ENCODE results near the gene C1S. TPM values are rescaled to one million over a fixed set of nuclear protein-coding genes. Genes with fewer than 3 reads are reported as not detected.
A peak's percentile ranks its signal among the peaks of the same experiment; 100 is the strongest.

C1S gene
- total and polyA plus RNA-seq, 9 of the 15 experiments (the other 6 are each of a cell fraction or from before 2014, with no cell fraction given): 0.08 to 0.84 (median 0.27) TPM

GRCh38 chr12:7061138-7061537, 620 bp downstream of the C1S start:
- in situ Hi-C loops (cut with MboI): no loop called here
- Histone ChIP-seq H3K9me1 (ENCODE audit: control insufficient read depth, insufficient read depth, low read length) (no peaks in the 10 kb centered on the region), H3K4me1 (replicated peaks in 1 of 2; ENCODE audit: control insufficient read depth in 2 of 2, insufficient read depth in 2 of 2, low read length in 2 of 2) (peaks cover 11 to 18% of the 10 kb centered on the region in 2 experiments; a peak in 3 of 5 replicates), H4K20me1 (replicated peaks; ENCODE audit: control insufficient read depth, insufficient read depth, low read length) (no peaks in the 10 kb centered on the region), H3K79me2 (ENCODE audit: control insufficient read depth, insufficient read depth, low read length) (no peaks in the 10 kb centered on the region), H2AFZ (ENCODE audit: low read depth, low read length) (0 out of 2 replicates have a peak overlapping the region, but pooled peaks have one; percentile 42), H3K4me3 (no peak overlapping the region), H3K27me3 (ENCODE audit: control insufficient read depth in 2 of 2, insufficient read depth in 2 of 2, low read length in 2 of 2) (no peaks in the 10 kb centered on the region), H3K9me3 (replicated peaks; ENCODE audit: control insufficient read depth, insufficient read depth, low read depth, low read length) (no peaks in the 10 kb centered on the region), H3K36me3 (ENCODE audit: control insufficient read depth, insufficient read depth, low read length) (no peaks in the 10 kb centered on the region), H3K4me2 (ENCODE audit: insufficient read depth, low read length) (no peak overlapping the region), H3K27ac (ENCODE audit: extremely low read depth, low read depth, low read length) (no peak overlapping the region), H3K9ac (ENCODE audit: insufficient read depth in 1 of 2, low read depth in 2 of 2, low read length in 2 of 2) (no peak overlapping the region)
- ChIA-PET CTCF (ENCODE audit: low intra/inter-chr PET ratio) (interaction anchor here (0.6 to 2.1 kb wide), 6 partner anchors 31 to 83 kb away, joined by 3 to 25 read pairs (median 4); partner anchors contain the start of genes C1R and C1RL), POLR2A (interaction anchor here (0.5 kb wide), 1 partner anchor 12 kb away, joined by 3 read pairs; no protein-coding TSS in a partner anchor)
- TF ChIP-seq, protein P1, sequence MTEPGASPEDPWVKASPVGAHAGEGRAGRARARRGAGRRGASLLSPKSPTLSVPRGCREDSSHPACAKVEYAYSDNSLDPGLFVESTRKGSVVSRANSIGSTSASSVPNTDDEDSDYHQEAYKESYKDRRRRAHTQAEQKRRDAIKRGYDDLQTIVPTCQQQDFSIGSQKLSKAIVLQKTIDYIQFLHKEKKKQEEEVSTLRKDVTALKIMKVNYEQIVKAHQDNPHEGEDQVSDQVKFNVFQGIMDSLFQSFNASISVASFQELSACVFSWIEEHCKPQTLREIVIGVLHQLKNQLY (CRISPR knock-in tag; conservative IDR thresholded peaks at IDR 0.05): no peak
- no peak for TF ChIP-seq ZNF785 (CRISPR knock-in tag; IDR thresholded peaks at IDR 0.05)
- no TSS peak for BruUV-seq (replicated peaks)
- FAIRE-seq (no peak), ATAC-seq (no peak), DNase-seq (ENCODE audit: extremely low read depth in 1 of 4, low spot score in 3 of 4) (no peak)
- 25% methylated on average over 5 of the region's 13 CpGs for WGBS (ENCODE audit: insufficient coverage, low coverage, missing lambda C conversion rate)
- intact Hi-C loops (cut with micrococcal nuclease): loop anchor here (2.0 kb wide), 1 partner anchor 32 kb away; the partner anchor contains the start of gene C1R

DNA sequence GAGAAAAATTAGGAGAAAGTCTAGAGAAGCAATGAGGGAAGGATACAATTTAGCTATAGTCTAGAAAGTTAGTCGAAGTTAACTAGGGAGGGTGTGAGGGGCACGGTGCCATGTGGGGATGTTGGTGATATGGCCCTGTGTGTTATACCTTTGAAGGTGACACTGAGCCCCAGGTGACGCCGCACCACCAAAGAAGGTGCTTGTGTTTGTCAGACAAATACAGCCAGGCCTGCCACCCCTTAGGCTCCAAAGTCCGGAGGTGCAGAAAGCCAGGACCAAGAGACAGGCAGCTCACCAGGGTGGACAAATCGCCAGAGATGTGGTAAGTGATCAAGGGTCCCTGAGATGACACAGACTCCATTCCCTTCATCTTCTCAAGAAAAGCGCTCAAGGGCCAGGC, 1.1 kb downstream of the C1S start:
- POLR2A ChIA-PET: interaction anchor here (0.5 kb wide), 1 partner anchor 12 kb away, joined by 3 read pairs; no protein-coding TSS in a partner anchor
- ATAC-seq: no peak
- DNase-seq (ENCODE audit: extremely low read depth in 1 of 4, low spot score in 3 of 4): no peak
- WGBS (ENCODE audit: insufficient coverage, low coverage, missing lambda C conversion rate): 37% methylated on average over 6 of the region's 7 CpGs
- H4K20me1 ChIP-seq (replicated peaks; ENCODE audit: control insufficient read depth, insufficient read depth, low read length): no peaks in the 10 kb centered on the region
- no peak overlapping the region for H3K4me2 ChIP-seq (ENCODE audit: insufficient read depth, low read length)
- BruUV-seq (replicated peaks): no TSS peak
- H3K36me3 ChIP-seq (ENCODE audit: control insufficient read depth, insufficient read depth, low read length): no peaks in the 10 kb centered on the region
- H3K79me2 ChIP-seq (ENCODE audit: control insufficient read depth, insufficient read depth, low read length): no peaks in the 10 kb centered on the region
- H3K9me3 ChIP-seq (replicated peaks; ENCODE audit: control insufficient read depth, insufficient read depth, low read depth, low read length): no peaks in the 10 kb centered on the region
- H3K9me1 ChIP-seq (ENCODE audit: control insufficient read depth, insufficient read depth, low read length): no peaks in the 10 kb centered on the region
- FAIRE-seq: no peak
- no peaks in the 10 kb centered on the region for H3K27me3 ChIP-seq (ENCODE audit: control insufficient read depth in 2 of 2, insufficient read depth in 2 of 2, low read length in 2 of 2)
- peaks cover 11 to 18% of the 10 kb centered on the region in 2 experiments; a peak in 3 of 5 replicates for H3K4me1 ChIP-seq (replicated peaks in 1 of 2; ENCODE audit: control insufficient read depth in 2 of 2, insufficient read depth in 2 of 2, low read length in 2 of 2)
- TF ChIP-seq MAZ (CRISPR knock-in tag; conservative IDR thresholded peaks at IDR 0.05 in 1 of 2, IDR thresholded peaks at IDR 0.05 in 1 of 2): no peak
- no peak overlapping the region for H3K27ac ChIP-seq (ENCODE audit: extremely low read depth, low read depth, low read length)
- CTCF ChIA-PET (ENCODE audit: low intra/inter-chr PET ratio): interaction anchor here (0.9 to 2.1 kb wide), 2 partner anchors 31 to 83 kb away, joined by 3 to 7 read pairs; partner anchors contain the start of gene C1R
- H3K9ac ChIP-seq (ENCODE audit: insufficient read depth in 1 of 2, low read depth in 2 of 2, low read length in 2 of 2): no peak overlapping the region
- H3K4me3 ChIP-seq: no peak overlapping the region
- intact Hi-C loops (cut with micrococcal nuclease) (loop anchor here (2.0 kb wide), 1 partner anchor 31 kb away; the partner anchor contains the start of gene C1R), in situ Hi-C loops (cut with MboI) (no loop called here)
- H2AFZ ChIP-seq (ENCODE audit: low read depth, low read length): no peak overlapping the region

All from K562 (cell line).